Stromal cell of bone marrow (primary cell): ENCODE data around the gene LYPD6B.

Experiments
- DNase-seq: peaks from one replicate; pipeline ENCODE4 v3.0.0-alpha.2; 2012; ENCODE audit warnings: low read depth

The LYPD6B gene

GRCh38 chr2:149041482-149041881 is 3.0 kb downstream of the LYPD6B start:
- DNase-seq, result no peak

- no peak for DNase-seq
Observed at GRCh38 chr2:149042881-149043280, 4.4 kb downstream of the LYPD6B start.

DNA sequence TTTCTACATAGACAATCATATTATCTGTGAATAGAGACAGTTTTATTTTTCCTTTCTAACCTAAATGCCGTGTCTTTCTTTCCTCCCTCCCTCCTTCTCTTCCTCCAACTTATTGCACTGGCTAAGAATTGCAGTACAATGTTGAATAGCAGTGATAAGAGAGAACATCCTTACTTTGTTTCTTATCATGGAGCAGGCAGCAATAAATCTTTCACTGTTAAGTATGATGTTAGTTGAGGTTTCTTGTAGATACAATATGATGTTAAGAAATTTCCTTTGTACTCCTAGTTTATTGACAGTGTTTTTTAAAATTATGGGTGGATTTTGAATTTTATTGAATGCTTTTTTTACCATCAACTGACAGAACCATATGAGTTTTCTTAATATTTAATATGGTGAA is 6.0 kb downstream of the LYPD6B start:
- DNase-seq, result no peak

DNA sequence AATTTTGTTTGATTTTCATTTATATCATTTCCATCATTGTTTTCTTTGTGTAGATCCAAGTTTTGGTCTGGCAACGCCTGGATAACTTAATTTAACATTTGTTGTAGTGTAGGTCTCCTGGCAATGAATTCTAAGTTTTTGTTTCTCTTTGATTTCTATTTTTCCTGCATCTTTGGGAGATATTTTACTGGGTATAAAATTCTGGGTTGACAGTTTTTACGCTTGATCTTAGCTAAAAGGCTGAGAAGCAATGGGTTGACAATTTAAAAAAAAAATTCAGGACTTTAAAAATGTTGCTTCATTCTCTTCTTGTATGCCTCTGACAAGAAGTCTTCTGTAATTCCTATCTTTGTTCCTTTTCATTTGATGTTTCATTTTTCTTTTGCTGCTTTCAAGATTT is 8.6 kb downstream of the LYPD6B start:
- DNase-seq, result no peak

DNA sequence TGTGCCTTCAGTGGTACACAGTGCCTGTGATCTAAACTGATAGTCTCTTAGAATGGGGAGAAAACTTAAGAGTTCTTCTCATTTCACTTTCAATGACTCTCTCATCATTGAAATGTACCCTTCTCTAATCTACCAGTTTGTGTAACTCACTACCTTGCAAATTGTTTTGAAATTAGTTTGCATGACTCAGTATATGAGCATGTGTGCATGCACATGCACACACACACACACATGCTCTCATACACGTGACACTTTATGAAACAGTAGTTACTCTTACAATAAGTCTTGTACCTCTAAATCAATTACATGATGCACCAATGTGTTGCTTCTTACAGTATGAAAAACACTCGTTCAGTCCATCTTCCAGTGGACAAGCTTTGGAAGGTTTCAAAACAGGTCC is 10.6 kb downstream of the LYPD6B start:
- no peak for DNase-seq

- peak; percentile 77 for DNase-seq
Observed at GRCh38 chr2:149050188-149050587, 11.7 kb downstream of the LYPD6B start.

DNA sequence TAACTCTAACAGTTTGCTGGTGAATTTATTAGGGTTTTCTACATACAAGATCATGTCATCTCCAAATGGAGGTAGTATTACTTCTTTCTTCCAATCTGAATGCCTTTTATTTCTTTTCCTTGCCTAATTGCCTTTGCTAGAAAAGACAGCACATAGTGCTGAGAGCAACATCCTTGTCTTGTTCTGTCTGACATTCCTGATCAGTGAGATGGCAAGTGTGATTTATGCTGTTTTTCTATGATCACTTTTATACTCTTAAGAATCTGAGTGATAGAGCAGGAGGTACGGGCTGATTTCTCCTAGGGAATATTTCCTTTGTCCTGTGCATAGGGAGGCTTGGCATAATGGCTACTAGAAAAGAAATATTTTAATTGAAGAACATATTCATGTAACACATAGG is 17.3 kb downstream of the LYPD6B start:
- no peak for DNase-seq

DNA sequence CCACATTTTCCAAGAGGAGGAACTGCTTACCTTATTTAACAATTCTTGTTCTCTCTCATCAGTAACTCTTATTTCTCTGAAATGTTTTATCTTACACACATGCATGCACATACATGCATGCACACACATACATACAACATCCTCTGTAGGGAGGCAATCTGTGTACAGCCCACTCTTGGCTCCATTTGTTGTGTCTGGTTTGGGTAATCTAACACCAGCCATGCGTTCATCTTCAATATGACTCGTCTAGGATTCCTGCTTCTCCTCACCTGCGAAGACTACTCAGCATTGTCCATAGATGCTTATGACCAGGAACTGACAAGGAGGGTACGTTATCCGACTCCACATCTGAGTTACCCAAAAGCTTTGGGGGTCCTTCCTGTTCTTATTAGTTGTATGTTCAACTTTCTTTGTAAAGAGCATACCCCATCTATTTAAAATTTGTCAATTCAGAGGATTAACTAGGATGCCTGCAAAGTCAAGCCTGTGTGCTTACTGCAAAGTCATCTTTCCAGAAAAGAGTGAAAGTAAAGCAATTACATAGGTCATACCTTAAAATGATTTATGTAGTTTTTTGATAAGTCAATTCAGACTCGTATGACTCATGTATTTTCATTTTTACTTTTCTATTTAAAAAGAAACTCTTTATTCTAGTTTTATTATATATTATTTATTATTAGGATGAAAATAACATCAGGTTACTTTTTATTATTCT is 18.2 kb downstream of the LYPD6B start:
- no peak for DNase-seq

DNA sequence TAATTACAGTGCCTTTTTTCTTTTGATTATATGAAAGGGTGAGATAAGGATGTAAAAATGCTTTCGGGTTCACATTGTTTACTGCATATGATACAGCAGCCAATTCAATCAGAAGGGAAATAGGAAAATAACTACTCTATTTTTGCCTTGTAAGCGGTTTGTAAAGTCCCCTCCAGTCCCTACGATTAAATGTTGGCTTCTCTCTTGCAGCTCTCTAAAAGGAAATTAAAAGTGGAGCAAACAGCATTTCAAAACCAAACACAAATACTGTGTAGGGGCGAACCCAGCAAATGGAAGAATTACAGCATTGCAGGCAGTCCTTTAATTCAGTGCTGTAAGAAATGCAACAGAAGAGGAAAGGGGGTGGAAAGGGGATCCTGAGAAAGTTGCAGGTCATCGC is 18.9 kb downstream of the LYPD6B start:
- no peak for DNase-seq

GRCh38 chr2:149058936-149059335 is 20.4 kb downstream of the LYPD6B start:
- no peak for DNase-seq

GRCh38 chr2:149059822-149060221 is 21.3 kb downstream of the LYPD6B start:
- DNase-seq, result no peak

- DNase-seq, result no peak
Observed at GRCh38 chr2:149061133-149061745, 22.7 kb downstream of the LYPD6B start.

DNA sequence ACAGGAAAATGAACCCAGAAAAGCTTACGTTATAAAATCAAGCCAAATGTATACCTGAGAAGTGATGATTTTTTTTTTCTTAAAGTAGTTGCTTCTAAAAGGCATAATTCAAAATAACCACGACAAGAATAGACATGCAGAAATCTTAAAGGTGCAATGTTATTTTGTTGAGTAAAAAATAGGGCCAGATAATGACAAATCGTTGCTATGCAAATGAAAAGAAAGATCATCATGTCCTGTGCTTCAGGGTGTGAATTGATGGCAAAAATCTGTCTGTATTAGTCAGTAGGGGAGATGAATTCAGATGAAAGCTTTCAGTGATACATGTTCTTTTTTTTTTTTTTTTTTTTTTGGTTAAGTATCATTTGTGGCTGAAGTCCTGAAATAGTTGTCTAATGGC is 24.0 kb downstream of the LYPD6B start:
- no peak for DNase-seq

- DNase-seq, result no peak
Observed at GRCh38 chr2:149063177-149063576, 24.7 kb downstream of the LYPD6B start.

GRCh38 chr2:149064365-149064841 is 25.9 kb downstream of the LYPD6B start:
- DNase-seq, result no peak

DNA sequence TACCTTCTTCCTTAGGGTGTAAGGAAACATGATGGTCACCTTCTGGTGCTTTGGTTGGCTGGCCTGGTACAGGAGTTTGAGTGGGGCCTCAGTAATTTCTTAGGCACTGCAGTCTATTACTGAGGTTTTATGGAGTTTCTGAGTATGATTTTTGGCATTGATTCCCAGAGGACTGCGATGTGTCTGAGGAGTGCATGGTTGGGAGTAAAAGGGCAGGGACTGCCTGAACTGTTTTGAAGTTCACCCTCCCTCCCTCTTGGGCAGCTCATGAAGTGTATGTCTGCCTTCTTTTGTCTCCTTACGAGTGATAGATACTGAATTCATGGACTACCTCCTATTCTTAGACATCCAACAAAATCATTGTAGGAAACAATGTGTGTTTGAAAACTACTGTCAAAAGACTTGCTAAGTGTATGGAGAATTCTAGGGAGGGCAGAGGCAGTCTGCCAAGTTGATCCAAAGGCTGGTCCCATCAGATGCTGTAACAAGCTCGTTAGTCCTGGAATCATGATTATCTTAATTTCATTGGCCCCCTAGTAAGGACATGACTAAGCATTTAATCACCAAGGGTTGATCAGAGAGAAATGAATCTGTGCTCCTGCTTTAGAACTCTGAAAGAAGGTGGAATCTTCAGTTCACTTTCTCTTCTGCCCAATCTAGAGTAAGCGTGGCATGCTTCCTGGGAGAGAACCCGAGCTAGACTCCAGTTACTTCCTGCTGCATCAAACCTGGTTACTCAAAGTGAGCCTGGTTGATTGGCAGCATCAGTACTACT is 26.5 kb downstream of the LYPD6B start:
- DNase-seq, result no peak

- DNase-seq, result no peak
Observed at GRCh38 chr2:149068225-149068995, 29.9 kb downstream of the LYPD6B start.

GRCh38 chr2:149068996-149069888 is 30.7 kb downstream of the LYPD6B start:
- peak; percentile 71 for DNase-seq

DNA sequence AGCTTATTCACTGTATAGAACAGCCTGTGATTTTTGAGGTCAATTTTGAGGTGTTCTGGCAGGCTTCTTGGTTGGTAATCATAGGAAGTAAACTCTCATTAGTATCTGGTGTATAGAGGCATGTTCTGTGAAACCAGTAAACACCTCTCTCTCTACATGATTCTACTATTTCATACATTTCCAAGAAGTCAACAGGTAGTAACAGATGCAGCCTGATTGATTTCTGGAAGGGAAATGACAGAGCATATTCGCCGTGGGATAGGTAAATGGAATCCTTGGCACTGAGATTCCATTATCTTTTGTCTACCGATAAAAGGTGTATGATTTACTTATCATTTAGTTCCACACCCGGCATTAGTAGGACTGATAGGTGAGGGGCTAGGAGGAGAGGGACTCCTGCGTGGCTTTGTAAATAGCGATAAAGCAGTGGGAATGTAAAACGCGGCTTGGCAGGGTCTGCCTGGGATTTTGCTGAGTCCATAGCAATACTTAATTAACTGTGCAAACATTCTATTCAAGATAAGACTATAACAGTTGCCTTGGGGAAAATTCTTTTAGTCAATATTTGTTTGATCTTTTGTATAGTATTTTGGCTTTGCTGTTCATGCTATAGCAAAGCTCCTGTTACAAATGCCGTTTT is 32.3 kb downstream of the LYPD6B start:
- no peak for DNase-seq

DNA sequence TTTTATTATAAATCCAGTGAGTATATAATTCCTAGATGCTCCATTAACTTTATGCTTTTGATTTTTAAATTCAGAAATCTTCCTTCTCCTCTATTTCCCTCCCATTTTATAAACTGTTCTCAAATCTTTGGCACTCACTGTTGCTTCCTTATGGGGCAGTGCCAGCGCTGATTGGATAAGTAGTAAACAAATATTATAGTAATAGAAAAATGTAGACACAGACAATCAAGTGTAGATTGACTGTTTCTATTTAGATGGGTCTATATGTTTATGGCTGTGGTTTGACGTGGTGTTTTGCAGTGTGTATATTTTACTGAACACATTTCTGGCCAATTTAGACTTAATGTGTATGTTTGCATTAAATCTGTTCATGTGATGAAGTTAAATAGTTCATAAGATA is 36.6 kb downstream of the LYPD6B start:
- DNase-seq, result no peak

GRCh38 chr2:149075853-149076252 is 37.4 kb downstream of the LYPD6B start:
- peak; percentile 12 for DNase-seq
